PFSK-1 (cell line): ENCODE data around the gene PRRX1.

ENCODE experiments used
- FOXP2 ChIP-seq: optimal IDR thresholded peaks from 2 replicates; pipeline ENCODE3; 2011; ENCODE audit warnings: borderline replicate concordance, control low read depth, inconsistent platforms; ENCODE audit not compliant: insufficient read depth; ENCODE audit errors: extremely low read length, extremely low read depth
- POLR2AphosphoS5 ChIP-seq: IDR thresholded peaks from 2 replicates; pipeline ENCODE4 v1.6.1; 2012; ENCODE audit warnings: low read depth, mild to moderate bottlenecking, control low read depth, low read length, moderate library complexity
- REST ChIP-seq, 2 experiments: IDR thresholded peaks; 2 replicates each; pipeline versions ENCODE4 v1.6.1 to v1.8.0; 2011 to 2012; ENCODE audit warnings: low read depth in 2 of 2, low read length in 2 of 2, control low read depth in 1 of 2, inconsistent platforms in 1 of 2, mild to moderate bottlenecking in 1 of 2, moderate library complexity in 1 of 2; ENCODE audit not compliant: insufficient read depth in 1 of 2
- SIN3A ChIP-seq: IDR thresholded peaks from 2 replicates; pipeline ENCODE4 v1.6.1; 2012; ENCODE audit warnings: mild to moderate bottlenecking, low read length, moderate library complexity, borderline replicate concordance; ENCODE audit not compliant: insufficient read depth
- TAF1 ChIP-seq: IDR thresholded peaks from 2 replicates; pipeline ENCODE4 v1.6.1; 2012; ENCODE audit warnings: low read length, control low read depth, borderline replicate concordance; ENCODE audit not compliant: insufficient read depth

PRRX1 gene

GRCh38 chr1:170707117-170707516 lies 43.2 kb downstream of the PRRX1 start:
- no peak for TF ChIP-seq FOXP2
- no peak for TF ChIP-seq SIN3A

- no peak; the same call in 1 of the 2 replicates for TF ChIP-seq SIN3A
Observed at GRCh38 chr1:170707959-170708655, 44.2 kb downstream of the PRRX1 start.

- TF ChIP-seq TAF1 (no peak), REST (IDR thresholded peaks at IDR 0.05; ENCODE audit: insufficient read depth in 1 of 2, low read depth in 2 of 2, low read length in 2 of 2) (no peak), SIN3A (no peak), POLR2AphosphoS5 (no peak), FOXP2 (no peak)
Observed at GRCh38 chr1:170711682-170712081, 47.8 kb downstream of the PRRX1 start.

- no peak for TF ChIP-seq REST (IDR thresholded peaks at IDR 0.05; ENCODE audit: insufficient read depth in 1 of 2, low read depth in 2 of 2, low read length in 2 of 2)
Observed at GRCh38 chr1:170714163-170714562, 50.2 kb downstream of the PRRX1 start.

- TF ChIP-seq FOXP2 (no peak), POLR2AphosphoS5 (no peak), TAF1 (no peak), REST (IDR thresholded peaks at IDR 0.05; ENCODE audit: insufficient read depth in 1 of 2, low read depth in 2 of 2, low read length in 2 of 2) (no peak), SIN3A (no peak)
Observed at GRCh38 chr1:170714938-170715337, 51.0 kb downstream of the PRRX1 start.

- TF ChIP-seq REST (IDR thresholded peaks at IDR 0.05; ENCODE audit: insufficient read depth in 1 of 2, low read depth in 2 of 2, low read length in 2 of 2) (no peak), SIN3A (no peak), POLR2AphosphoS5 (no peak), TAF1 (no peak), FOXP2 (no peak)
Observed at GRCh38 chr1:170716835-170717429, 53.0 kb downstream of the PRRX1 start.
